ENCODE results near the gene TMEM151A. TPM values are rescaled to one million over a fixed set of nuclear protein-coding genes. Genes with fewer than 3 reads are reported as not detected.

The TMEM151A gene
- total and polyA plus RNA-seq, 9 donors = 0.15 to 10.8 (median 0.24) TPM; not detected in 4

GRCh38 chr11:66262696-66263095 is 29.0 kb upstream of the TMEM151A start:
- 89 to 92% (median 91%) methylated on average over 11 to 12 of the region's 12 CpGs for WGBS, 3 donors
- intact Hi-C loops (cut with DNase I) = no loop called here
- Histone ChIP-seq H3K27ac (no peak overlapping the region), H3K4me3 (no peak overlapping the region), H3K4me1 (ENCODE audit: insufficient read depth) (peaks cover 6% of the 10 kb centered on the region), H3K9me3 (no peaks in the 10 kb centered on the region), H3K36me3 (no peaks in the 10 kb centered on the region), H3K27me3 (no peaks in the 10 kb centered on the region)
- no peak for TF ChIP-seq EP300 (IDR thresholded peaks at IDR 0.05)
- no peak for TF ChIP-seq CTCF (IDR thresholded peaks at IDR 0.05)
- no peak for TF ChIP-seq POLR2A (IDR thresholded peaks at IDR 0.05)
- no peak for DNase-seq

GRCh38 chr11:66263231-66263630 is 28.5 kb upstream of the TMEM151A start:
- Histone ChIP-seq H3K4me3 (no peak overlapping the region), H3K4me1 (ENCODE audit: insufficient read depth) (peaks cover 6% of the 10 kb centered on the region), H3K27ac (no peak overlapping the region), H3K36me3 (no peaks in the 10 kb centered on the region), H3K9me3 (no peaks in the 10 kb centered on the region), H3K27me3 (no peaks in the 10 kb centered on the region)
- TF ChIP-seq CTCF (IDR thresholded peaks at IDR 0.05) = no peak
- TF ChIP-seq EP300 (IDR thresholded peaks at IDR 0.05) = no peak
- TF ChIP-seq POLR2A (IDR thresholded peaks at IDR 0.05) = no peak
- DNase-seq = no peak
- intact Hi-C loops (cut with DNase I) = no loop called here
- WGBS, 3 donors = 88 to 96% (median 90%) methylated on average over 4 of the region's 4 CpGs

- TF ChIP-seq EP300 (IDR thresholded peaks at IDR 0.05) = no peak
- no peak overlapping the region for H3K27ac ChIP-seq
- H3K4me1 ChIP-seq (ENCODE audit: insufficient read depth) = peaks cover 3% of the 10 kb centered on the region
- no peaks in the 10 kb centered on the region for H3K36me3 ChIP-seq
- no peak overlapping the region for H3K4me3 ChIP-seq
- no peaks in the 10 kb centered on the region for H3K9me3 ChIP-seq
- no peak for DNase-seq
- no peaks in the 10 kb centered on the region for H3K27me3 ChIP-seq
- intact Hi-C loops (cut with DNase I) = no loop called here
- WGBS, 3 donors = 92 to 96% (median 94%) methylated on average over 10 of the region's 10 CpGs
These were observed 27.9 kb upstream of the TMEM151A start for GRCh38 chr11:66263785-66264184.

- intact Hi-C loops (cut with DNase I) = no loop called here
- Histone ChIP-seq H3K27me3 (no peaks in the 10 kb centered on the region), H3K4me1 (ENCODE audit: insufficient read depth) (peaks cover 3% of the 10 kb centered on the region), H3K36me3 (no peaks in the 10 kb centered on the region), H3K4me3 (no peak overlapping the region), H3K27ac (no peak overlapping the region), H3K9me3 (no peaks in the 10 kb centered on the region)
- TF ChIP-seq POLR2A (IDR thresholded peaks at IDR 0.05) = no peak
- no peak for TF ChIP-seq EP300 (IDR thresholded peaks at IDR 0.05)
- no peak for DNase-seq
- WGBS, 3 donors = 84 to 89% (median 86%) methylated on average over 8 of the region's 8 CpGs
These were observed 27.3 kb upstream of the TMEM151A start for GRCh38 chr11:66264383-66264782.

- Histone ChIP-seq H3K9me3 (no peaks in the 10 kb centered on the region), H3K27me3 (no peaks in the 10 kb centered on the region), H3K27ac (no peak overlapping the region), H3K36me3 (no peaks in the 10 kb centered on the region), H3K4me1 (ENCODE audit: insufficient read depth) (peaks cover 3% of the 10 kb centered on the region), H3K4me3 (no peak overlapping the region)
- 64 to 74% (median 65%) methylated on average over 12 of the region's 12 CpGs for WGBS, 3 donors
- intact Hi-C loops (cut with DNase I) = no loop called here
- DNase-seq = peak in 2 of 5 donors; percentile 52 to 54
- no peak for TF ChIP-seq CTCF (IDR thresholded peaks at IDR 0.05)
- TF ChIP-seq EP300 (IDR thresholded peaks at IDR 0.05) = no peak
- no peak for TF ChIP-seq POLR2A (IDR thresholded peaks at IDR 0.05)
These were observed 26.8 kb upstream of the TMEM151A start for GRCh38 chr11:66264914-66265313.

All from ovary (tissue), 9 donors.